Activated CD4-positive, CD25-positive, alpha-beta regulatory T cell treated with anti-CD3 and anti-CD28 coated beads, Interleukin-2, amount 50 U/mL, for 72 hours (primary cell): ENCODE results near the gene PCDHGA12.

Experiments used
- DNase-seq: peaks from one replicate; pipeline ENCODE4 v3.0.0; 2021

The PCDHGA12 gene

GRCh38 chr5:141441571-141442170, 11.4 kb downstream of the PCDHGA12 start:
- DNase-seq: no peak

GRCh38 chr5:141465351-141465750, 35.0 kb downstream of the PCDHGA12 start:
- no peak for DNase-seq

GRCh38 chr5:141475625-141476131, 45.4 kb downstream of the PCDHGA12 start, which contains the start of gene PCDHGC3:
Gene PCDHGC3 (plus strand): TSS chr5:141475966. CDS start chr5:141476117, 151 bp downstream.
- DNase-seq: no peak

GRCh38 chr5:141476132-141476911, 46.0 kb downstream of the PCDHGA12 start:
- DNase-seq: no peak

- no peak for DNase-seq
These were observed 46.8 kb downstream of the PCDHGA12 start for GRCh38 chr5:141477044-141477575.

- no peak for DNase-seq
These were observed 47.5 kb downstream of the PCDHGA12 start for GRCh38 chr5:141477815-141478214.

GRCh38 chr5:141478321-141478945, 48.1 kb downstream of the PCDHGA12 start:
- DNase-seq: no peak

GRCh38 chr5:141479776-141480175, 49.5 kb downstream of the PCDHGA12 start:
- DNase-seq: no peak
